HG02938 (cell line): Measurements from ENCODE around the gene ULK3.
"Not testable (repeated sequence)": the region's sequence is repeated elsewhere in the genome, so short reads cannot be mapped to it uniquely, and the experiment has no call there.

Source experiments
- ATAC-seq: cut with Tn5 transposase; IDR thresholded peaks from one replicate; pipeline ENCODE4 v1.9.1; 2021; ENCODE audit warnings: mild to moderate bottlenecking, moderate library complexity; ENCODE audit not compliant: unreplicated experiment

ULK3 gene, protein sequence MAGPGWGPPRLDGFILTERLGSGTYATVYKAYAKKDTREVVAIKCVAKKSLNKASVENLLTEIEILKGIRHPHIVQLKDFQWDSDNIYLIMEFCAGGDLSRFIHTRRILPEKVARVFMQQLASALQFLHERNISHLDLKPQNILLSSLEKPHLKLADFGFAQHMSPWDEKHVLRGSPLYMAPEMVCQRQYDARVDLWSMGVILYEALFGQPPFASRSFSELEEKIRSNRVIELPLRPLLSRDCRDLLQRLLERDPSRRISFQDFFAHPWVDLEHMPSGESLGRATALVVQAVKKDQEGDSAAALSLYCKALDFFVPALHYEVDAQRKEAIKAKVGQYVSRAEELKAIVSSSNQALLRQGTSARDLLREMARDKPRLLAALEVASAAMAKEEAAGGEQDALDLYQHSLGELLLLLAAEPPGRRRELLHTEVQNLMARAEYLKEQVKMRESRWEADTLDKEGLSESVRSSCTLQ

DNA sequence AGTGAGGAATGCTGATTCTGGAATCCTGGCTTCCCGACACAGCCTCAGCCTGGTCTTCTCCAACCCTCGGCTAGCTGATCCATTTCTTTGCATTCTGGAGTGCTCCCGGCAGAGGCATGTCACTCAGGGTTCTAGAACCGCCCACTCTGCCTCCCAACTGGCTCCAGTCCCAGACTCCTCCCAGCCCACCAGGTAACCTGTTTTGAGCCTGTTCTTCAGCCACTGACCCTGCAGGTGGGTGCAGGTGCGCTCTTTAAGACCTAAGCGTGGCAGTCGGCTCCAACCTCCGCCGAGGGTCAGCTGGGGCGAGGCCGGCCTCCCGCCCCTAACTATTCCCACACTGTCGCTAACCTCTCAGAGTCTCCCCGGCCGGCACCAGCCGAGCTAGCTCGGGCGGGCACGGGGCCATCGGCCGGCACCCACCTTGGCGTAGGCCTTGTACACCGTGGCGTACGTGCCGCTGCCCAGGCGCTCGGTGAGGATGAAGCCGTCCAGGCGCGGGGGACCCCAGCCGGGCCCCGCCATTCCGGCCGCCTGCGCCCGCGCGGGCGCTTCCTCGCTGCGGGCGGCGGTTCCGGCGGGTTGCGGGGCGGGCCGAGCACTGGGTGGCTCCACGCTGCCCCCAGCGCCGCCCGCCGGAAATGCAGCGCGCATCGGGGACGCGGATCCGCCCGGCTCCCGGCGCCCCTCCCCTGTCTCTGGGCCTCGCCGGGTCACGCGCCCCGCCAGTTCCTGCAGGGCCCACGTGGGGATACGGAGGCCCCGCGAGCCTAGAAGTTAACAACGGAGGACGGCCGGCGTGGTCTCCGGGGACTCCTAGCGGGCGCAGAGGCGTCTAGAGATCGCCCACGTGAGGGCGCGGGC lies at the start of gene ULK3:
Gene ULK3, minus strand, starts transcription at position 576 of the 864 bp plus-strand sequence. Its CDS starts 51 bp downstream, at position 525.
- peak; percentile 66 for ATAC-seq

GRCh38 chr15:74892313-74892712 lies 49.4 kb upstream of the ULK3 start:
- ATAC-seq: no peak

GRCh38 chr15:74891469-74891868 lies 48.5 kb upstream of the ULK3 start:
- no peak for ATAC-seq

DNA sequence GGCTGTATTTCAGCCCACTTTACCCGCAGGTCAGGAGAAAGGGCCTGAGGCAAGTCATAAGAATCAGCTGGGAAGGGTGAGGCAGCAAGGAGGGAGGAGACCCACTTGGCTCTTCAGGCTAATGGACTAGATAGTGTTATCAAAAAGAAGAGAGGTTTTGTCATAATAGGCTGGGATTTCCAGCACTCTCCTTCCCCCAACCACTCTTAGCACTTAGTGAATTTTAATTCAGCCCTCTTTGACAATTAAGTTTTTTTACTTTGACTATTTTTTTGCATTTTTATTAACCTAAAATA lies 47.7 kb upstream of the ULK3 start:
- no peak for ATAC-seq

GRCh38 chr15:74889883-74890664 lies 47.1 kb upstream of the ULK3 start, which contains the start of gene MPI:
MPI (plus strand) TSS chr15:74890042; CDS start chr15:74890074, 32 bp downstream.
- ATAC-seq: peak; percentile 86

DNA sequence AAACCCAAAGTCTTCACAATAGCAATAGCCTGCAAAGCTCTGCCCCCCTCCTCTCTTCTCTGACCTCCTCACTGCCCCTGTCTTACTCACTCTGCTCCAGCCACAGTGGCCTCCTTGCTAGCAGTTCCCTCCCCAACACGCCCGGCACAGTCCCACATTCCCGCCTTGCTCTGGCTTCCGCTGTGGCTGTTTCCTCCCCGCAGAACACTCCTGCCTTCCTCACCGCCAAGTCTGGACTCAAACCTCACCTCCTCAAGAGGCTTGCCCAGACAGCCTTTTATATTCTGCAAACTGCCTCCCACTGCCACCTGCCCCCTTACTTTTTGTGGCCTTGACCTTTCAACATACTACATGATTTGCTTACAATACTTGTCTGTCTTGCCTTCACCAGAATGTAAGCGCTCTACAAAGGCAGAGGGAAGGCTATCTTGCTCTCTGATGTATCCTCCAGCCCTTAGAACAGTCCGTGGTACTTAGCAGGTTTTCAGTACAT lies 46.5 kb upstream of the ULK3 start:
- no peak for ATAC-seq

GRCh38 chr15:74888716-74889115 lies 45.8 kb upstream of the ULK3 start:
- no peak for ATAC-seq

DNA sequence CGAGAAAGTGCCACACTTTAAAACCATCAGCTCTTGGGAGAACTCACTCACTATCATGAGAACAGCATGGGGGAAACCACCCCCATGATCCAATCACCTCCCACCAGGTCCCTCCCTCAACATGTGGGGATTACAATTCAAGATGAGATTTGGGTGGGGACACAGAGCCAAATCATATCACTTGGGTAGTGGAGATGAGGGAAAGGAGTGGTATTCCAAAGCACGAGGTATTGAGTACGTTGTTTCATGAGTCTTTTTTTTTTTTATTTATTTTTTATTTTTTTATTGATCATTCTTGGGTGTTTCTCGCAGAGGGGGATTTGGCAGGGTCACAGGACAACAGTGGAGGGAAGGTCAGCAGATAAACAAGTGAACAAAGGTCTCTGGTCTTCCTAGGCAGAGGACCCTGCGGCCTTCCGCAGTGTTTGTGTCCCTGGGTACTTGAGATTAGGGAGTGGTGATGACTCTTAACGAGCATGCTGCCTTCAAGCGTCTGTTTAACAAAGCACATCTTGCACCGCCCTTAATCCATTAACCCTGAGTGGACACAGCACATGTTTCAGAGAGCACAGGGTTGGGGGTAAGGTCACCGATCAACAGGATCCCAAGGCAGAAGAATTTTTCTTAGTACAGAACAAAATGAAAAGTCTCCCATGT lies 44.7 kb upstream of the ULK3 start:
- ATAC-seq: not testable (repeated sequence)

GRCh38 chr15:74885461-74885860 lies 42.5 kb upstream of the ULK3 start:
- ATAC-seq: no peak

- no peak for ATAC-seq
Measured at GRCh38 chr15:74884428-74885223, 41.7 kb upstream of the ULK3 start.

- ATAC-seq: no peak
Measured at GRCh38 chr15:74882528-74882927, 39.6 kb upstream of the ULK3 start.

DNA sequence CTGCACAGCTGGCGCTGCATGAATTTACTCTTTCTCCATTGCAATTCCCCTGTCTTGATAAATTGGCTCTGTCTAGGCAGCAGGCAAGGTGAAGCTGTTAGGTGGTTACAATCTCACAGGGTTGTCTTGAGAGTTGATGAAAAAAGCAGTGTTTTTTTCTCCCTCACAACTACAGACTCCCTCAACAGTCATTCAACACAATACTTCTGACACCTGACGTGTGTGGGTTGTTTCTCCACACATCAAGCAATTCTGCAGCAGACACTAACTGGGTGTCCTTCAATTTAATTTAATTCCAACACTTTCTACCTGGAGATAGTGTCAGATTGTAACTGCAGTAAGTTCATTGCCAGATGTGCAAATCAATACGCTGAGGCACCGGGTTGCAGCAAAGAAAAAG lies 35.3 kb upstream of the ULK3 start:
- no peak for ATAC-seq

- ATAC-seq: no peak
Measured at GRCh38 chr15:74873756-74874424, 30.9 kb upstream of the ULK3 start.

- ATAC-seq: peak; percentile 84
Measured at GRCh38 chr15:74873036-74873755, 30.2 kb upstream of the ULK3 start, which contains the start of gene SCAMP2. SCAMP2 (minus strand) TSS chr15:74873365; CDS start chr15:74873255, 110 bp downstream.

GRCh38 chr15:74872702-74873035 lies 29.7 kb upstream of the ULK3 start:
- no peak for ATAC-seq

GRCh38 chr15:74870436-74871215 lies 27.7 kb upstream of the ULK3 start:
- ATAC-seq: no peak

DNA sequence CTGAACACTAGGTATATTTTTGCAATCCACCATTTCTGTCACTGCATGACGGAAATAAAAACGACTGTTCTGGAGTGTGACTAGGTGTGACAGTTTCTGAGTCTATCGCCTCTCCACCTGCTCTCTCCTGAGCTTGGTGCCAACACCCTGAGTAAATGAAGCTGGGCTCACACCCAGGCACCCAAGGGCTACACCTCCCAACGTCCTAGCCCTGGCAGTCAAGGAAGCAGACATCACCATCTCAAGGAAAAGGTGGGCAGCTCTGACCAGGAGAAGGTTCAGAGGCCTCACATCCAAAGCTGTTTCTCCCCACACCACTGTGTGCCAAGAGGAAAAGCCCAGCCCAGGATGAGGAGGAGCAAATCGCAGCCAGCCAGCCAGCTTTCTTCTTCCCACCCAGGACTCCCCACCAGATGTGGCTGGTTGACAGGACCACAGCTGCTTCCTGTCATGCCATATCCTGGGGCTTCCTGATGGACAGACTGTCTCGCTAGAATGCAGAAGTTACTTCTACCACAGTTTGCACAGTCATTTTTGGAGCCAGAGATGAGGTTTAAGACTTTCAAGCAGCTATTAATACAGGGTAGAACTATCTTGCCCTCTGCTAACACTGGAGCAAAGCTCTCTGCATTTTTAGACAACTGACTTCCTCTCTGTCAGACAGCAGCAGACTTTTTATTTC lies 26.9 kb upstream of the ULK3 start:
- peak; percentile 50 for ATAC-seq
